ENCODE measurements around the gene SPEN.
"Not testable (repeated sequence)": the region's sequence is repeated elsewhere in the genome, so short reads cannot be mapped to it uniquely, and the experiment has no call there.

GRCh38 chr1:15896841-15897610, 49.5 kb downstream of the SPEN start:
- not testable (repeated sequence) for TF ChIP-seq CTCF, POLR2A (IDR thresholded peaks at IDR 0.05)

Data from vagina (tissue), 2 donors.